IMR-90 (cell line): Measurements from ENCODE around the gene ART4. TPM values are rescaled to one million over a fixed set of nuclear protein-coding genes. Genes with fewer than 3 reads are reported as not detected.

Experiments used
- polyA plus RNA-seq, 3 experiments: library from polyadenylated mRNA; depleted of rRNA; stranded (reverse); fragments of >200 nt; gene quantifications; 2 replicates each; pipeline ENCODE4 v1.2.3, GENCODE V29; 2012; ENCODE audit warnings: low replicate concordance in 1 of 3
- total RNA-seq: library from RNA; depleted of rRNA; stranded (reverse); fragments of >200 nt; gene quantifications from 2 replicates; pipeline ENCODE4 v1.2.3, GENCODE V29; 2012; rRNA removed

The ART4 gene
- total and polyA plus RNA-seq, 2 of the 4 experiments (the other 2 are of a cell fraction): not detected

Other genes with a start within 250 kb of the ART4 start
- gene GUCY2C, start 146.9 kb downstream of the ART4 start, total RNA-seq: not detected in 2 replicates
- gene GUCY2C, start 146.9 kb downstream of the ART4 start, polyA plus RNA-seq (2012; rRNA removed): not detected in 2 replicates
- gene WBP11, start 40.0 kb downstream of the ART4 start, total RNA-seq: 2.5 and 3.9 TPM in 2 replicates
- 18.1 and 18.3 TPM in 2 replicates for gene WBP11, start 40.0 kb downstream of the ART4 start, polyA plus RNA-seq (2012; rRNA removed)
- gene C12orf60, start 39.9 kb downstream of the ART4 start, total RNA-seq: 1.1 TPM in 2 replicates
- gene C12orf60, start 39.9 kb downstream of the ART4 start, polyA plus RNA-seq (2012; rRNA removed): 0.57 and 1.1 TPM in 2 replicates
- under 0.01 TPM in 2 replicates for gene SMCO3, start 29.3 kb downstream of the ART4 start, total RNA-seq
- gene SMCO3, start 29.3 kb downstream of the ART4 start, polyA plus RNA-seq (2012; rRNA removed): 0.07 TPM in 1 of 2 replicates, not detected in the other
- 0.56 and 1.4 TPM in 2 replicates for gene MGP, start 42.3 kb upstream of the ART4 start, total RNA-seq
- gene MGP, start 42.3 kb upstream of the ART4 start, polyA plus RNA-seq (2012; rRNA removed): 1.9 and 2.7 TPM in 2 replicates
- not detected in 2 replicates for gene ERP27, start 95.0 kb upstream of the ART4 start, total RNA-seq
- not detected in 2 replicates for gene ERP27, start 95.0 kb upstream of the ART4 start, polyA plus RNA-seq (2012; rRNA removed)
- 24.9 and 28.1 TPM in 2 replicates for gene ARHGDIB, start 118.1 kb upstream of the ART4 start, total RNA-seq
- 30.7 and 31.8 TPM in 2 replicates for gene ARHGDIB, start 118.1 kb upstream of the ART4 start, polyA plus RNA-seq (2012; rRNA removed)
- not detected in 2 replicates for gene PDE6H, start 129.5 kb upstream of the ART4 start, total RNA-seq
- gene PDE6H, start 129.5 kb upstream of the ART4 start, polyA plus RNA-seq (2012; rRNA removed): not detected in 2 replicates